Effector CD4-positive, alpha-beta T cell (primary cell): ENCODE measurements around the gene LRRC1.

ENCODE experiments used
- DNase-seq: peaks from one replicate; pipeline ENCODE4 v3.0.0-alpha.2; 2020

The LRRC1 gene

DNA sequence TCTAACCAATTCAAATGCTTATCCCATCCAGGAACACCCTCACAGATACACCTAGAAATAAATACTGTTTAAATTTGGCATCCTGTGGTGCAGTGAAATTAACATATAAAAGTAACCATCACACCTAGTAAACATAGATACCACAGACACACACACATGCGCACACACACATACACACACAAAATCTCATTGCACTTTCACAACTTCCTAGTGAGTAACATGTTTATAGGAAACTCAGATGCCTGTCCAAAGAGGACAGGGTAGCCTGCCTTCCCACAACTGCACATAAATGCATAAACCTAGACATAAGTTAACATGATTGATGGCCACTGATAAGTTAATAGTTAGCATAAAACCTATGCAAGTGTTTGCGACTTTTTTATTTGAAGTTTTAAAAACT is 56.8 kb downstream of the LRRC1 start:
- DNase-seq, result no peak

DNA sequence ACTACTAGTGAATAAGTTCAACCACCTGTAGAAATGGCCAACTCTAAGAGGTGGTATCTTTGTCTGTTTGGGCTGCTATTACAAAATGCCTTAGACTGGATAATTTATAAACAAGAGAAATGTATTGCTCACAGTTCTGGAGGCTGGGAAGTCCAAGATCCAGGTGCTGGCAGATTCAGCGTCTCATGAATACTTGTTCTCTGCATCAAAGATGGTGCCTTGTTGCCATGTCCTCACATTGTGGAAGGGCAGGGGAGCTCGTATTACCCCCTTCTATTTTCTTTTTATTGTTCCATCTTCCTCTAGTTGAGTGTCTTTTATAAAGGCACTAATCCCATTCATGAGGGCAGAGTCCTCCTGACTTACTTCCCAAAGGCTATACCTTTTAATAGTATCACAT is 58.0 kb downstream of the LRRC1 start:
- no peak for DNase-seq

DNA sequence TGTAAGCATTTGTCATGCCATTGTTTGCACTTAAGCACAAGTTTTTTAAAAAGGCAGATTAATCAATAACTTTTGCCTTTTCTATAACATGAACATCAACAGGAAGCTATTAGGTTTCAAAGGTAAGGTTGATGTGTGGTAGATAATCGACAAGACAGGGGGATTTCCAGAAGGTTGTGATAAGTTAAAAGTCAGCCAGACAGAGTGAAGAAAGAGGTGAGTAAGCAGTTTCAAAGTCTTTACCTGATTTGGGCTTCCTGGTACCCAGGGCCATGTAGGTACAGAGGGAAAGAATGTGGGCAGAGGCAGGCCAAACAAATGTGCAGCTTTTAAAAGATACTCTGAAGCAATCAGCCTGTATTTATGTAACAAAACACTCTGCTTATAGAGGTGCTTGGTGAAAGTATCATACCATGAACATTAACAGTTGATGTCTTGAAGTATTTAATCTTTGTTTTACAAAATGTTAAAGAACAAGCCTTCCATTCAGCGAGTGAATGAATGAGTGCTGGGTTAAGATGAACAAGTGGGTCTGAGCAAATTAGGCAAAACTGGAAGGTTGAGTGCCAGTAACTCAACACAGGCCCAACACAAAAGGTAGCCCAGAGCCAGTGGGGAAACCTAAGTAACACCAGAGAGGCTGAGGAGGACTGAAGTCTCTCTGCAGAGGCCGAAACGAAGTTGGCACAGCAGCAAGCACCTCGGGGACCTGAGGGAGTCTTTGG is 60.2 kb downstream of the LRRC1 start:
- no peak for DNase-seq

DNA sequence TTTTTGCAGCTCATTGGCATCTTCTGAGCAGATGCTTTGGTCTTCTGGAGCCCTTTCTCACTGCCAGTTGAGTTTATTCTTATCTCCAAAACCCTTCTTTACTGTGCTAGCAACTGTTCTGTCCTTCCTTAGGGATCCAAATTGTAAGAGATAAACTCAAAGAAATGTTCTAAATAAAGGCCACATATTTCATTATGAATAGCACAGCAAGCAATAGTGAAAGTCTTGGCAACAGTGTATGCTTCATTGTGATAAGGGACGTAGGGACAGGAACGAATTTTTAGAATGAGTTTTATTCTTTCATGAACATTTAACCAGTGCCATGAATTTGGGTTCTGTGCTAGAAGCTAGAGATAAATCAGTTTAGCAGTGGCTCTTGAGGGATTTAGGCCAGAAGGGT is 61.1 kb downstream of the LRRC1 start:
- DNase-seq, result no peak

DNA sequence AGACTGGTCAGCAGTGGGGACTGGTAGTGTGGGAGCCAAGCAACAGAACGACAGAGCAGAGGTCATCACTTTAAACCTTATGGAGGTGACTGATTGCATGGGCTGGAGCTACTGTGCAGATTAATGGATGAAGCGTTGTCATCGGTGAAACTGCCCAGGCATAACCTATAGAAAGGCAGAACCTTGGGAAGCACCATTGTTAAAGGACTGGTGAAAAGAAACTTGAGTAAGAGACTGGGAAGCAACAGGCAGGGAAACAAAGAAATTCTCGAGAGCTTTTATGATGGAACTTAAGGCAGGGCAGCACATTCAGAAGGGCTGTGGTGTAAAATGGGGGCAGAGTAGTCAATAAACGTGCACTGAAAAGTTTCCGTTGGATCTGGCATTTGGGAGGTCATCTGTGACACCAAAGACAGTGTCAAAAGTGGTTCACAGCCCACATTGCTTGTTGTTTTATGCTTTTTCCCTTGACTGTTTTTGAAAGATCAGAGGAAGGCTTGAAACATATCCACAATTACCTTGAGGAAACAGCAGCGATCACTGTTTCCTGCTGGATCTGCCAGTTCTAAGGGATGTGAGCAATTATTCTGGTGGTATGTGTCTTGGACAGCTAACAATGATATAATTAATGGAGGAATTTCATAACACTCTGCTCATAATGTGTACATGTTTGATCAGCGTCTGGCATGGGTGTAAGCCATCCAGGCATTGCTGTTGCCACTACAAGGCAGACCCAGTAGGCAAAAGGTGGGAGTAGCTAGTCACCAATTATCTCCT is 62.7 kb downstream of the LRRC1 start:
- no peak for DNase-seq

DNA sequence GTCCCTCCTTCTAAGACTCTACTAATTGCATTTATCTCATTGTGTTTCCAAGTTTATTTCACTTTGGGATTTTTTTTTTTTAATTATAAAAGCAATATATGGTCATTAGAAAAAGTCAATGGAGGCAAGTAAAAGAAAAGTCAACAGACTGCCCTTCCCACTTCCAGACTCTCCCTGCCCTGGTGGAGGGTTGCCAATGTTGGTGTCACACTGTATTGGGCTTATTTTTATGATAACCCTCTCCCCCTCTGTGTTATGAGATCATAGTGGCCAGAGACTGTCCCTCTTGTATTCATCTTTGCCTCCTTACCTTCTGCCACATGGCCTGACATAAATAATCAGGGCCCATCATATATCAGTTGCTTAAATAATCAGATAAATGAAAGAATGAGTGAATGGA is 63.4 kb downstream of the LRRC1 start:
- DNase-seq, result no peak

DNA sequence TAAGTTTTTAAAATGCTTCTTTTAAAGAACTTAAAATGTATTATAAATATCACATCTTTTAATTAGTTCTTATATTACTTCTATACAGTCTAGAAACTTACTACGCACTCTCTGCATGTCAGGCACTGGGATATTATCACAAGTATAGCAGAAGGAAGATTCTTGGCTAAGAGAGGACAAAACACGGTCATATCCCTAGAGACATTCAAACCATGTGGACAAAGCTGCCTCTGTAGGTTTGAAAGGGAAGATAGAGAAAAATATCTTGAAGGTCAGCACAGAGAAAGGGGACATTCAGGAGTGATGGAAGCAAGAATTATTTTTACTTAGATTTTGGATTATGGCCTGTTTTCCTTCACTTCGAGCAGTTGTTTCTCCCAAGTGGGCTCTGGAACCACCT is 64.1 kb downstream of the LRRC1 start:
- no peak for DNase-seq

DNA sequence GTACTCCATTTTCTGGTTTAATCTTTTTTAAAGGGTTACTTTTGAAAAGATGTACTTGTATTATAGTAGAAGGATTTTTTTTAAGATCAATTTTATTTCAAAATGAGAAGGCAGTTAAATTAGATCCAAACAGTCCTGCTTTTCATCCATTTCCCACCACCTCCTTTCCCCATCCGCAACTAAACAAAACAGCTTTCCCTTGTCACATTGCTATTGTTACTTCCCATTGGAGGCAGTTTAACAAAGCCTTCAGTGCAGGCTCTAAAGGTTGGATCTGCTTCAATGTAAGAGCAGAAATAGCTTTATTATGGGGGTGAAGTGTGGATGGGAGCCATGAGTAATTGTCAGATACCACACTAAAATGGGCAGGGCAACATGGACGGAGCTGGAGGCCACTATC is 65.7 kb downstream of the LRRC1 start:
- no peak for DNase-seq

DNA sequence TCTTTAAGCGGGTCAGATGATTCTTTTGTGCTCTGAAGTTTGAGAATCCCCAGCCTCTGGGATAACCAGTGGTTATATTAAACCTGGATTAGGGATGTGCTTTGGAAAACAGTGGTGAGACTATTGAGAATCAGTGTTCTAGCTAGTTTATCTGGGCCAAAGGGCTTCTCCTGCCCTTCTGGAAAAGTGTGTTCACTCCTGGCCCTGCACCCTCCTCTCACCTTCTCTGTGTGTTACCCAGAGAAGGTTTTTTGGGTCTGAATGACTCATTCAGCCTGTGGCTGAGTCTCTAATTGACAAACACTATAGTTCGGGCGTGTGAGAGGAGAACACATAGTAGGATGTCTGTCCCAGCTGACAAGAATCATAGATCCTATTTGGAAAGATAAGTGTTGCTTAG is 66.7 kb downstream of the LRRC1 start:
- no peak for DNase-seq

DNA sequence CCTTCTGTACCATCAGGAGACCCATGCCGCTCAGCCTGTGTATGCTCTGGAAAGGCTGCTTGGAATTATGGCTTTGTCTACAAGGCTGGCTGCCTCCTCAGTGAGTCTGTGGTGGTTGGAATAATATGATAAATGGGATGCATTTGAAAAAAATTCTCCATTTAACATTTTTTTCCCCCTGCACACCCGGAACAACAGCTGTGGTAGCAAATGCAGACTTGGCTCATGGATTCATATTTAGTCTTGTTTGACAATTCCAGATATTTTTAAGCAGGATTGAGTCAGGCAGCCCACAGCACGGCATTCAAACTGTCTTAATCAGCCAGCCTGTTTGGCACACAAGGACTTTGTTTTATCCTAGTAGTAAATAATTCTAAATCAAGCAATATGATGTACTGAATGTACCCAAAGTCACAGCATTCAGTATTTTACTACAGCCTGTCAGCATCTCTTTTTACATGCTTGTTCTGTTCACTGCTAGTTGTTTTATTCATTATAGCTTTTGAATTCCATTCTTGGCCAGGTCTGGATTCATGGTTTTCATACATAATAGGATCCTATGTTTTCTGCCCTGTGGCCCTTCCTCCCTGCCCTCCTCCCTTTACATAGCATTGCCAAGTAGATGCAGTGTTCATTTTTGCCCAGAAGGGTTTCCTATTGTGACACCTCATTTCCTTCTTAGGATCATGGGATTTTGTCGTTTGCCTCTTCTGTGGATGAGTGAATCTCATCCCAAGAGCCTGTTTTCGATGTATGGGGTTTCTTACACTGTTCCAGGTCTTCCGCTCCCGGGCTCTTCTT is 68.1 kb downstream of the LRRC1 start:
- no peak for DNase-seq

DNA sequence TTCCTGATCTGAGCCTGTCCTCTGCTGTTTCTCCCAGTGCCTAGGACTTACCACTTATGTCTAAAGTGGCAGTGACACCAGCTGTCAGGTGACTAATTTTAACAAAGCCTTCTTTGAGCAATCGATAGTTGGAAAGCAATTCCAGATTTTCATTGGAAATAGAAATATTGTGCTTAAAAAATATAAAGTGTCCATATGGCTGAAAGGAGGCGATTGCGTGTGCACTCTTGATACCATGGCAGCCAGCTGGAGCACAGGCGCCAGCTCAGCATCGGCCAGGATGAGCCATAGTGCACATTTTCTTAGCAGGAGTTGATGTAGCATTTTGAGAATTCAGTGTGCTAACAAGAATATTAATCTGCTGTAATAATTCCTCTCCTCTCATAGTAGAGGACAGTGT is 70.0 kb downstream of the LRRC1 start:
- no peak for DNase-seq

DNA sequence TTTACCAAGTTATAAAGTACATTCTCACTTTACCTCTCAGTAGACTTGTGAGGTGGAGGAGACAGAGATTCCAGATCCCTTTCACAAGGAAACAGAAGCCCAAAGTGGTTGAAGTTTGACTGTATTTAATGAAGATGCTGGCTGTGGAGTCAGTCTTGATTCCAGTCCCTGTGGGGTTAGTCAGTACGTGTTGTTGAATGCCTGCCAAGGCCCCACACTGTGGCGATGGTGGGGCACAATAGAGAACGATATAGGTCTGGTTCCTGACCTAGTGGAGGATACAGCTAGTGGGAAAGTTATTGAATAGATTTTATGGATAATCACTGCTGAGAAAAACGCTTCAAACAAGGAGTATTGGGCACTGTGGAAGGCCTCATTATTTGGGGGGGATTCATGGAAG is 71.4 kb downstream of the LRRC1 start:
- no peak for DNase-seq

DNA sequence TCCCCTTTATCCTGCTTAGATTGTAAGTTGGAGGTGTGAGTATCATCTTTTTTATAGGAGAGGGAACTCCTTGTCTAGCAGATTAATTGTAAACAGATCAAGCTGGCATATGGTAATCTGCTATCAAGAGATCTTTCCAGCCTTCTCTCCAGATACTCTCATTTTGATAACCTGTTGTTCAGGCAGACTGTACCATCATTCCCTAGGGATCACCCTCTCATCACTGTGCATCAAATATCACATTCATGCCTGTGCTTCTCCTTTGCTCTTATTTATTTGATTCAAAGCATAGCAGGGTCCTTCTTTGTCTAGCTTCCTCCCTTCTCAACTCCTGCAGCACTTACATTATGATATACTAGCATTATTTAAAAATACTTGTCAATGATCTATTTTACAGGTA is 73.8 kb downstream of the LRRC1 start:
- no peak for DNase-seq

DNA sequence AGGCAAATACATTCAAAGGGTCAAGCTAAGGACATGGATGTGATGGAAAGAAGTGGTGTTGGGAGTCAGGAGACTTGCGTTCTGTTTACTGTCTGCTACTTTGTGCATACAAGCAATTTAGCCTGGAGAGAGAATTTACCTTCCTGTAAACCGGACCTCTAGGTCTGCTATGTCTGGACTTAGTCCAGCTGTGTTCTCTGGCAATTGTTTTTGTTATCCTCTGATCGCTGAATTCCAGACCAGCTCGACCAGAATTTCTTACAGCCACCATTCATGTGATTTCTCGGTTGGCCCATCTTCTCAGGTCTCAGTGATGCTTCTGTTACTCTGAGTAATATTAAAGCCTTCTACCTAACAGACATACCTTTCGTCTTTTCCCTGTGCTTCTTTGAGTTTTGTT is 75.2 kb downstream of the LRRC1 start:
- no peak for DNase-seq

DNA sequence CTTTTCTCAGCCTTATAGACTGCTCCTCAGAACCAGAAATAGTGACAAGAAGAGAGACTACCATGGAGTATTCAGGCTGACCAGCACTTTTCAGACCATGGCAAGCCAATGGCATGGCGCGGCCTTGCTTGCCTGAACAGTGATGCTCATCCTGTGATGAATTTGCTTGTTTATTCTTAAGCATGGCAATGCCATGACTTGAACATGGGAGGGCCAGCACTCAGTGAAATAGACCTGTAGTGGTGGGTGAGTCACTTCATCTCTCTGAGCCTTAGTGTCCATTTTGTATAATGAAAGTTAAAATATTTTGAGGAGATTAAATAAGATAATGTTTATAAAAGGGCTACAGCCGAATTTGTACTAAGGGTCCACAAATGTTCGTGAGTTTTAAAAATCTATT is 79.1 kb downstream of the LRRC1 start:
- no peak for DNase-seq

DNA sequence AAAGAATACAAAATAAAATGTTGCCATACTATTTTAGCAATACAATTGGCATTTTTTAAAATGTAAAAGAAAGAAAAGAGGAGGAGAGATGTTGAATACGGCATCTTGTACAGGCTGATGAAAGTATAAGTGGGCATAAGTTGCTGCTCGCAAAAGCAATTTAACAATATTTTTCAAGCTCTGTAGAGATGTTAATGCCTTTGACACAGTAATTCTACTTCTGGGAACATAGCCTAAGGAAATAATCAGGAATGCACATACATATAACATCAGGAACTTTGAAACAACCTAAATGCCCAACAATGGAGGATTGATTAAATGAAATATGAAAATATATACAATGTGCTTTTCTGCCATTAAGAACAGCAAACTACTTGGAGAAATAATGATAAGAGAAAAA is 80.2 kb downstream of the LRRC1 start:
- DNase-seq, result no peak

DNA sequence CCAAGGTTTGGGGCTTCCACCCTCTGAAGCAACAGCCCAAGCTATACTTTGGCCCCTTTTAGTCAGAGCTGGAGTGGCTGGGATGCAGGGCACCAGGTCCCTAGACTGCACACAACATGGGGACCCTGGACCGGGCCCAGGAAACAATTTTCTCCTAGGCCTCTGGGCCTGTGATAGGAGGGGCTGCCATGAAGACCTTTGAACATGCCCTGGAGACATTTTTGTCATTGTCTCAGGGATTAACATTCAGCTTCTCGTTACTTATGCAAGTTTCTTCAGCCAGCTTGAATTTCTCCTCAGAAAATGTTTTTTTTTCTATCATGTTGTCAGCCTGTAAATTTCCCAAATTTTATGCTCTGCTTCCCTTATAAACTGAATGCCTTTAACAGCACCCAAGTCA is 82.3 kb downstream of the LRRC1 start:
- DNase-seq, result no peak

DNA sequence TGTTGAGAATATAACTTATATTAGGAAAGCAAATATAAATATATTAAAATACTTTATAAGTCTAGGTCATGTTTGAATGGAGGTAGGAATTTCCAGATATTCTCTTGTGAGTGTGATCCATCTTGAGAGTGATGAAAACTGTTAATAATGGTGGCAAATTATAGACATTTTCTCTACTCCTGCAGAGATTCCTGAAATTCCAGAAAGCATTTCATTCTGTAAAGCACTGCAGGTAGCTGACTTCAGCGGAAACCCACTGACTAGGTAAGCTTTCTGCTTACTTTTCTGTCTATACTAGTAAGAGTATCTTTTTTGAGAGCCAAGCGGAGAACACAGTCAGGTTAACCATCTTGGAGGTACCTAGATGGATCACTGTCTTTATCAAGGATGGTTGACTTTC is 84.0 kb downstream of the LRRC1 start:
- no peak for DNase-seq

DNA sequence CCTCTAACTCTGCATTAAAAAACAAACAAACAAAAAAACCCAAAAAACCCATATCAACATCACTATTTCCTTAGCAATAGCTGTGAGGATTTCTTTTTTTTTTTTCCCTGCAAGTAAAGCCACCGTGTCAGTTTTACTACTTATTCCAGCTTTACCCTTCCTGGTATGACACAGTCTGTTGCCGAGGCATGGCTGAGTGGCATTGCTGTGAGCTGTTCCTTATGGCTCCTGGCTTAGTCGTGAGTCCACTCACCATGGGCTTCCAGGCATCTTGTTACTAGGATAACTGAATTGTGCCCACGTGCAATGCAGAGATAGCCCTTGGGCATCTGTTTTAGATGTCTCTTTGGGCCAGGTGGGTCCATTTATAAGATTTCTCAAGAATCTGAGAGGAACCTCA is 84.8 kb downstream of the LRRC1 start:
- DNase-seq, result no peak

DNA sequence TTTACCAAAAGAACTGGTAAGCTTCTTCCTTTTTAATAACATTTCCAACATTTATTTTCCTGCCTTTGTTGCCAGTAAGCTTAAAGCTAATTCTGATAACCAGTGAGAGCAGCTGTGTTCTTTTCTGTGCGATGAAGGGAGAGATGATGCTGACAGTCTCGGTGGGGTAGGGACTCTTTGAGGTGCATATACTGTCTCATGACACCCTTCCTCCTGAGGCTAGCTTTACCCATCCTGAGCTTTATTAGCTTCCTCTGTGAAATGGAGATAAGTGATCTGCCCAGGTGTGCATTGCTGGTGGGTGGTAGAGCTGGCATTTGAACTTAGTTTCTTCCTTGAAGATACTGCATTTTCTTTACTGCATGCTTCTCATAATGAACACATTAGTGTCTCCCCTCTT is 92.5 kb downstream of the LRRC1 start:
- DNase-seq, result no peak

DNA sequence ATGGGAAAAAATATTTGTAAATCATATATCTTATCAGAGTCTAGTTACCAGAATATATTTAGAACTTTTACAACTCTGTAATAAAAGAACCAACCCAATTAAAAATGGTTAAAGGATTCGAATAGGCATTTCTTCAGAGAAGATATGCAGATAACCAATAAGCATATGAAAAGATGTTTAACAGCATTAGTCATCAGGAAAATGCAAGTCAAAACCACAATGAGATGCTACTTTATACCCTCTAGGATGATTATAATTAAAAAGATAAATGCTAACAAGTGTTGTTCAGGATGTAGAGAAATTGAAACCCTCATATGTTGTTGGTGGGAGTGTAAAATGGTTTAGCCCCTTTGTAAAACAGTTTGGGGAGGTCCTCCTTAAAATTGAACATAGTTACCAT is 94.1 kb downstream of the LRRC1 start:
- no peak for DNase-seq

DNA sequence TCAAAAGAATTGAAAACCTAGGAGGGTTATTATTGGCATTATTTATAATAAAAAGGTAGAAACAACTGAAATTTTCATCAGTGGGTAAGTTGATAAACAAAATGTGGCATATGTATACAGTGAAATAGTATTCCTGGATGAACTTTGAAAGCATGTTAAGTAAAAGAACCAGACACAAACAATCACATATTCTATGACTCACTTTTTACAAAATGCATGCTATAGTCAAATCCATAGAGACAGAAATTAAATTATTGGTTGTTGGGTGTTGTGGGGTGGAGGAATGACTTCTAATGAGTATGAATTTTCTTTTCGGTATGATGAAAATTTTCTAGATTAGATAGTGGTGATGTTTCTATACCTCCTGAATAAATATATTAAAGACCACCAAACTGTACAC is 94.6 kb downstream of the LRRC1 start:
- no peak for DNase-seq

DNA sequence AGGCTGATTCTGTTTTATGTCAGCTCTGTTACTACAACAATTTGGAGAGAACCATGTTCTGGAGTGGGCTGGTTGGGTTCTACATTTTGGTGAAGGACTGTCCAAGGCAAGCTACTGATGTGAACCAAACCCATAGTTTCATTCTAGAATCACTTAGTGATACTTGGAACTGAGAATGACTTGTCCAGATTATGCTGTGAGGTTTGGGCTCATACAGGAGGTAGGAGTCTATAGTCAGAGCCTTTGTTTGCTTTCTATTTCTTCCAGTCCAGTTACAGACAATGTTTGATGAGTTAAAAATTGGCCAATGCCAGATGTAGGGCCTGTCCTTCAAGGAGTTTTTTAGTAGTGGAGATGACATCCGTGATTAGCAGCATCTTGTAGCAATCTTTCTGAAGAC is 97.9 kb downstream of the LRRC1 start:
- DNase-seq, result no peak

DNA sequence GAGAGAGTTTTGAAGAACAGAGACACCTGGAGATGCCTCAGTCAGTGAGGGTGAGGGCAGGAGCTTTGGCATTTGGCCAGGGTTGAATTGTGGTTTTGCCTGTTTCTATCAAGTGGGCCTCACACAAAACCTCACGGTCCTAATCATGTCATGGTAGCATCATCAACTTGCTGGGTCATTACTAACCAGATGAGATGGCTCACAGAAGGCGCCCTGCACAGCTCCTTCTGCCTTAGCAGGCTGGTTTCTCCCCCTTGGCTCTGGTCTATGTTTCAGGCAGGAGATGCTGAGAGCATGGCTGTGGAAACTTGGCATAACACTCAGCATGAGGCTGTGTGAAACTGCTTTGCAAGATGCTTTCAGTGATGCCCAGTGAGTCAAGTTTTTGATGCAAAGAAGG is 99.3 kb downstream of the LRRC1 start:
- no peak for DNase-seq
